PC-3 (cell line): ENCODE data around the gene PCSK2. TPM values are rescaled to one million over a fixed set of nuclear protein-coding genes. Genes with fewer than 3 reads are reported as not detected.

Experiments used
- ATAC-seq: fragments of 200-7000 bp; cut with Tn5 transposase; 2 replicates; pipeline ENCODE4 v1.9.1; 2020; ENCODE audit warnings: mild to moderate bottlenecking, moderate library complexity
- BruUV-seq: library from RNA; stranded (reverse); fragments of 400-500 nt; replicated peaks from 2 replicates; lab custom pipeline; 2021; lab: Mats Ljungman, UMichigan
- CTCF ChIA-PET: fragments of 300-600 bp; sonication (Branson Sonifier 250); formaldehyde crosslinking; loops from one replicate; lab custom pipeline; 2022; ENCODE audit warnings: antibody characterized with exemption; lab: Charles Lee
- POLR2A ChIA-PET: fragments of 300-600 bp; sonication (Branson Sonifier 250); formaldehyde crosslinking; loops from one replicate; lab custom pipeline; 2022; ENCODE audit warnings: antibody characterized with exemption; ENCODE audit not compliant: unreplicated experiment; lab: Charles Lee
- DNase-seq: peaks from one replicate; pipeline ENCODE4 v3.0.0-alpha.2; 2015
- H2AFZ ChIP-seq: fragments of 300-600 bp; sonication (generic); 2 replicates; pipeline ENCODE4 v1.6.0; 2016; ENCODE audit warnings: antibody characterized with exemption, low read length
- H3F3A ChIP-seq: fragments of 300-600 bp; sonication (generic); one replicate; pipeline ENCODE4 v1.6.0; 2017; ENCODE audit warnings: antibody characterized with exemption, low read length, control low read depth, mild to moderate bottlenecking; ENCODE audit not compliant: unreplicated experiment
- H3K27ac ChIP-seq: fragments of 300-600 bp; sonication (generic); 2 replicates; pipeline ENCODE4 v1.5.1; 2016; ENCODE audit warnings: mild to moderate bottlenecking, low read length
- H3K27me3 ChIP-seq: fragments of 300-600 bp; sonication (generic); 2 replicates; pipeline ENCODE4 v1.6.1; 2016; ENCODE audit warnings: low read length, mixed read lengths
- H3K36me3 ChIP-seq: fragments of 300-600 bp; sonication (generic); 2 replicates; pipeline ENCODE4 v1.6.1; 2016; ENCODE audit warnings: low read depth, mixed run types, low read length, mixed read lengths
- H3K4me1 ChIP-seq: fragments of 300-600 bp; sonication (generic); 2 replicates; pipeline ENCODE4 v1.5.1; 2016; ENCODE audit warnings: low read length; ENCODE audit not compliant: insufficient read depth
- H3K4me2 ChIP-seq: fragments of 300-600 bp; sonication (generic); 2 replicates; pipeline ENCODE4 v1.6.0; 2016; ENCODE audit warnings: low read length
- H3K4me3 ChIP-seq: fragments of 300-600 bp; sonication (generic); 2 replicates; pipeline ENCODE4 v1.5.1; 2016; ENCODE audit warnings: mild to moderate bottlenecking, low read length, mixed read lengths
- H3K79me2 ChIP-seq: fragments of 300-600 bp; sonication (generic); 2 replicates; pipeline ENCODE4 v1.6.1; 2017; ENCODE audit warnings: low read length, mixed read lengths
- H3K9ac ChIP-seq: fragments of 300-600 bp; sonication (generic); 2 replicates; pipeline ENCODE4 v1.6.0; 2016; ENCODE audit warnings: mild to moderate bottlenecking, low read length
- H3K9me2 ChIP-seq: fragments of 300-600 bp; sonication (generic); replicated peaks from 2 replicates; pipeline ENCODE4 v1.6.1; 2016; ENCODE audit warnings: mixed run types, low read length, mixed read lengths
- H3K9me3 ChIP-seq: fragments of 300-600 bp; sonication (generic); 2 replicates; pipeline ENCODE4 v1.6.1; 2016; ENCODE audit warnings: low read length, mixed read lengths
- H4K20me1 ChIP-seq: fragments of 300-600 bp; sonication (generic); 2 replicates; pipeline ENCODE4 v1.6.1; 2016; ENCODE audit warnings: low read length, mixed read lengths
- EZH2 ChIP-seq: fragments of 300-600 bp; sonication (generic); IDR thresholded peaks from one replicate; pipeline ENCODE4 v1.6.1; 2017; ENCODE audit warnings: antibody characterized with exemption, mild to moderate bottlenecking, low read length; ENCODE audit not compliant: unreplicated experiment
- EZH2phosphoT487 ChIP-seq: fragments of 300-600 bp; sonication (generic); IDR thresholded peaks from 2 replicates; pipeline ENCODE4 v1.6.1; 2018; ENCODE audit warnings: mild to moderate bottlenecking, antibody characterized with exemption, low read length, borderline replicate concordance
- intact Hi-C: fragments of 100-400 bp; cut with micrococcal nuclease; formaldehyde crosslinking; loops from 2 replicates; pipeline ENCODE4 v1.9.0; 2023
- total RNA-seq: library from RNA; depleted of rRNA; stranded (reverse); fragments of >200 nt; gene quantifications from 2 replicates; pipeline ENCODE4 v1.2.3, GENCODE V29; 2014
- TF ChIP-seq, protein P1 (sequence below): fragments of 300-600 bp; sonication (generic); conservative IDR thresholded peaks from 2 replicates; pipeline ENCODE4 v1.5.1; 2017; ENCODE audit warnings: antibody characterized with exemption, low read depth, mild to moderate bottlenecking, low read length

PCSK2 gene
- total RNA-seq, 1 experiment from 2014 or later, result not detected

DNA sequence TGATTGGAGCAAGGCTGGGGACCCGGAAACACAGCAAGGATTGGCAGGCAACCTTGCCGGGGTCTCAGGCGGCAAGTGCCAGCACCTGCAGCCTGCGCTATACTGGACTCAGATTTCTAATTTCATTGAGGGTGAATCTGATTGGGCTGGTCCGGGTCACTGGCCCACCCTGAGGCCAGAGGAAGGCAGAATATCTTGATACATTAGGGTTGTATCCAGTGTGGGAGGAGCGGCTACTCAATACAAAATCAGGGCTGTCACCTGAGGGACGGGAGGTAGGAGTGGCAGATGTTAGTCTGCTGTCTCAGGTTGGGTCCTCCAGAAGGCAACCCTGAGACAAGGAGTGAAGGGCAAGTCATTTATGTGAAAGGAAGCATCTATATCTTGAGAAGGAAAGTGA lies 263.7 kb downstream of the PCSK2 start:
- DNase-seq, result no peak
- Histone ChIP-seq H3F3A (no peaks in the 10 kb centered on the region), H3K4me1 (no peaks in the 10 kb centered on the region), H3K9me2 (no peaks in the 10 kb centered on the region), H3K4me2 (no peak overlapping the region), H3K9me3 (no peaks in the 10 kb centered on the region), H3K27me3 (peaks cover 57% of the 10 kb centered on the region), H3K79me2 (no peaks in the 10 kb centered on the region), H3K36me3 (no peaks in the 10 kb centered on the region), H3K4me3 (no peak overlapping the region), H3K9ac (no peak overlapping the region), H4K20me1 (no peaks in the 10 kb centered on the region), H2AFZ (no peak overlapping the region), H3K27ac (no peak overlapping the region)
- intact Hi-C loops, result no loop called here
- POLR2A ChIA-PET, result interaction anchor here (0.6 kb wide), 1 partner anchor 1408 kb away, joined by 40 read pairs; no protein-coding TSS in a partner anchor
- TF ChIP-seq, protein P1, sequence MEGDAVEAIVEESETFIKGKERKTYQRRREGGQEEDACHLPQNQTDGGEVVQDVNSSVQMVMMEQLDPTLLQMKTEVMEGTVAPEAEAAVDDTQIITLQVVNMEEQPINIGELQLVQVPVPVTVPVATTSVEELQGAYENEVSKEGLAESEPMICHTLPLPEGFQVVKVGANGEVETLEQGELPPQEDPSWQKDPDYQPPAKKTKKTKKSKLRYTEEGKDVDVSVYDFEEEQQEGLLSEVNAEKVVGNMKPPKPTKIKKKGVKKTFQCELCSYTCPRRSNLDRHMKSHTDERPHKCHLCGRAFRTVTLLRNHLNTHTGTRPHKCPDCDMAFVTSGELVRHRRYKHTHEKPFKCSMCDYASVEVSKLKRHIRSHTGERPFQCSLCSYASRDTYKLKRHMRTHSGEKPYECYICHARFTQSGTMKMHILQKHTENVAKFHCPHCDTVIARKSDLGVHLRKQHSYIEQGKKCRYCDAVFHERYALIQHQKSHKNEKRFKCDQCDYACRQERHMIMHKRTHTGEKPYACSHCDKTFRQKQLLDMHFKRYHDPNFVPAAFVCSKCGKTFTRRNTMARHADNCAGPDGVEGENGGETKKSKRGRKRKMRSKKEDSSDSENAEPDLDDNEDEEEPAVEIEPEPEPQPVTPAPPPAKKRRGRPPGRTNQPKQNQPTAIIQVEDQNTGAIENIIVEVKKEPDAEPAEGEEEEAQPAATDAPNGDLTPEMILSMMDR, result no peak
- no peak for TF ChIP-seq EZH2phosphoT487
- no peak for TF ChIP-seq EZH2
- CTCF ChIA-PET, result no interaction called here
- BruUV-seq, result no TSS peak
- ATAC-seq, result no peak

- Histone ChIP-seq H3F3A (no peaks in the 10 kb centered on the region), H2AFZ (no peak overlapping the region), H3K27ac (no peak overlapping the region), H3K9ac (no peak overlapping the region), H3K9me3 (no peaks in the 10 kb centered on the region), H3K36me3 (no peaks in the 10 kb centered on the region), H3K79me2 (no peaks in the 10 kb centered on the region), H3K9me2 (no peaks in the 10 kb centered on the region), H3K4me3 (no peak overlapping the region), H4K20me1 (no peaks in the 10 kb centered on the region), H3K4me1 (no peaks in the 10 kb centered on the region), H3K4me2 (no peak overlapping the region), H3K27me3 (peaks cover 52% of the 10 kb centered on the region)
- intact Hi-C loops, result no loop called here
- DNase-seq (no peak), ATAC-seq (no peak)
- ChIA-PET CTCF (no interaction called here), POLR2A (interaction anchor here (0.5 to 0.6 kb wide), 2 partner anchors 12 to 1409 kb away, joined by 3 to 40 read pairs; no protein-coding TSS in a partner anchor)
- TF ChIP-seq EZH2phosphoT487, result no peak
- TF ChIP-seq EZH2, result no peak
- TF ChIP-seq, protein P1, result no peak
- no TSS peak for BruUV-seq
Measured at GRCh38 chr20:17491041-17491440, 264.2 kb downstream of the PCSK2 start.

DNA sequence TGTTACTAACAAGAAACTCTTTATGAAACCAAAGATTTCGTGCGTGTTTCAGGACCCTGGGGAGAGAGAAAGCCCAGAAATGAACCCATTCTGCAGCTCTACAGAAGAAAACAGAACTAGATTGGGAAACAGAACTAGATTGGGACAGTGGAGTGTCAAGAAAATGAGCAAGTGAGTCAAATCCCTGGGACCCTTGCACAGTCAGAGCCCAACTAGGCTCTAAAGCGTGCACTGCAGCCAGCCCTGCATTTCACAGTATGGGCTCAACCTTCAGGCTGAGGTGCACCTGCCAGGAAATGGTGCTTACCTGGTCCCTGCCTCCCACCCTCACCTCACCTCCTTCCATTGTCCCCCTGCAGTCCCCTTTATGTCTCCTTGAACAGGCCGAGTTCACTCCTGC lies 264.6 kb downstream of the PCSK2 start:
- no peak overlapping the region for H3K27ac ChIP-seq
- intact Hi-C loops, result no loop called here
- H2AFZ ChIP-seq, result no peak overlapping the region
- H3K4me1 ChIP-seq, result no peaks in the 10 kb centered on the region
- H3K79me2 ChIP-seq, result no peaks in the 10 kb centered on the region
- no peak overlapping the region for H3K9ac ChIP-seq
- no peak for ATAC-seq
- POLR2A ChIA-PET, result no interaction called here
- H3K4me2 ChIP-seq, result no peak overlapping the region
- no peaks in the 10 kb centered on the region for H4K20me1 ChIP-seq
- H3K4me3 ChIP-seq, result no peak overlapping the region
- no peaks in the 10 kb centered on the region for H3K36me3 ChIP-seq
- peaks cover 48% of the 10 kb centered on the region for H3K27me3 ChIP-seq
- H3K9me3 ChIP-seq, result no peaks in the 10 kb centered on the region
- CTCF ChIA-PET, result no interaction called here
- no peak for TF ChIP-seq EZH2phosphoT487
- TF ChIP-seq EZH2, result no peak
- TF ChIP-seq, protein P1, result no peak
- H3F3A ChIP-seq, result no peaks in the 10 kb centered on the region
- H3K9me2 ChIP-seq, result no peaks in the 10 kb centered on the region
- no peak for DNase-seq
- BruUV-seq, result no TSS peak
